Endothelial cell of umbilical vein (primary cell): ENCODE results near the gene CD79B. TPM values are rescaled to one million over a fixed set of nuclear protein-coding genes. Genes with fewer than 3 reads are reported as not detected.
"Not testable (repeated sequence)": the region's sequence is repeated elsewhere in the genome, so short reads cannot be mapped to it uniquely, and the experiment has no call there.

Experiments used
- BruUV-seq: library from RNA; stranded (reverse); fragments of 400-500 nt; replicated peaks from 2 replicates; lab custom pipeline; 2021; lab: Mats Ljungman, UMichigan
- CTCF ChIA-PET: fragments of 300-600, 350-600 bp; sonication (Branson Sonifier 250); formaldehyde crosslinking; loops from one replicate; lab custom pipeline; 2021; ENCODE audit warnings: antibody characterized with exemption, inconsistent platforms; lab: Charles Lee
- POLR2A ChIA-PET: fragments of 300-600, 350-600 bp; sonication (Branson Sonifier 250); formaldehyde crosslinking; loops from one replicate; lab custom pipeline; 2021; ENCODE audit warnings: antibody characterized with exemption, inconsistent platforms; lab: Charles Lee
- DNase-seq: peaks from one replicate; pipeline ENCODE4 v3.0.0-alpha.2; 2011; ENCODE audit warnings: low read depth, low spot score
- FAIRE-seq: peaks from 2 replicates; lab custom pipeline; 2011; peaks lifted over from hg19 to GRCh38; lab: Jason Lieb, UNC
- H2AFZ ChIP-seq: 2 replicates; pipeline ENCODE4 v1.6.0; 2012; ENCODE audit warnings: low read depth, low read length, control low read depth, inconsistent platforms
- H3K27ac ChIP-seq: 2 replicates; pipeline ENCODE4 v1.5.1; 2011; ENCODE audit warnings: low read depth, mild to moderate bottlenecking, control low read depth, low read length, moderate library complexity; ENCODE audit not compliant: insufficient read depth
- H3K27me3 ChIP-seq, 2 experiments: 2 replicates each; pipeline versions ENCODE4 v1.6.0 to v1.6.1; 2011; ENCODE audit warnings: low read length in 2 of 2, mixed read lengths in 1 of 2; ENCODE audit not compliant: control insufficient read depth in 2 of 2, insufficient read depth in 2 of 2
- H3K36me3 ChIP-seq, 2 experiments: 2 replicates in 1 of 2; 3 replicates in 1 of 2; pipeline ENCODE4 v1.5.1; 2011; ENCODE audit warnings: low read length in 2 of 2, mild to moderate bottlenecking in 1 of 2, moderate library complexity in 1 of 2; ENCODE audit not compliant: control insufficient read depth in 2 of 2, insufficient read depth in 2 of 2; ENCODE audit errors: extremely low read depth in 1 of 2
- H3K4me1 ChIP-seq: 3 replicates; pipeline ENCODE4 v1.5.1; 2011; ENCODE audit warnings: mild to moderate bottlenecking, low read length; ENCODE audit not compliant: control insufficient read depth, insufficient read depth; ENCODE audit errors: extremely low read depth
- H3K4me2 ChIP-seq: 2 replicates; pipeline ENCODE4 v1.6.1; 2011; ENCODE audit warnings: low read length, control low read depth, mixed read lengths; ENCODE audit not compliant: insufficient read depth
- H3K4me3 ChIP-seq, 3 experiments: fragments of 200-600 bp in 1 of 3; sonication (generic), shearing (Covaris generic) in 1 of 3; replicated peaks in 1 of 3; 2 replicates each; pipeline ENCODE4 v1.5.1; 2011 to 2016; ENCODE audit warnings: control low read depth in 3 of 3, low read length in 3 of 3, mild to moderate bottlenecking in 2 of 3, inconsistent platforms in 1 of 3, low read depth in 1 of 3, moderate library complexity in 1 of 3; ENCODE audit not compliant: insufficient read depth in 1 of 3
- H3K79me2 ChIP-seq: 2 replicates; pipeline ENCODE4 v1.6.0; 2012; ENCODE audit warnings: low read length, inconsistent platforms; ENCODE audit not compliant: control insufficient read depth, insufficient read depth
- H3K9ac ChIP-seq: replicated peaks from 2 replicates; pipeline ENCODE3; 2011; ENCODE audit warnings: low read length, control low read depth; ENCODE audit not compliant: insufficient read depth; ENCODE audit errors: extremely low read depth
- H3K9me1 ChIP-seq: replicated peaks from 3 replicates; pipeline ENCODE4 v1.6.0; 2011; ENCODE audit warnings: mild to moderate bottlenecking, low read length; ENCODE audit not compliant: control insufficient read depth, insufficient read depth; ENCODE audit errors: extremely low read depth
- H3K9me3 ChIP-seq: replicated peaks from 2 replicates; pipeline ENCODE4 v1.5.1; 2012; ENCODE audit warnings: low read length, inconsistent platforms; ENCODE audit not compliant: control insufficient read depth, insufficient read depth
- H4K20me1 ChIP-seq: replicated peaks from 2 replicates; pipeline ENCODE3; 2011; ENCODE audit warnings: mild to moderate bottlenecking, low read length; ENCODE audit not compliant: control insufficient read depth, insufficient read depth; ENCODE audit errors: extremely low read depth
- dilution Hi-C: fragments of 300-500 bp; cut with MboI; formaldehyde crosslinking; loops from one replicate; pipeline ENCODE4 v1.15.0; 2019; ENCODE audit warnings: low sequenced_read_pairs; ENCODE audit not compliant: extremely low pct_ligation_motif_present
- intact Hi-C: fragments of 100-400 bp; cut with micrococcal nuclease; formaldehyde crosslinking; loops from one replicate; pipeline ENCODE4 v1.10.0; 2022
- polyA plus RNA-seq, 4 experiments: library from polyadenylated mRNA; depleted of rRNA in 3 of 4; stranded (reverse) in 3 of 4; unstranded in 1 of 4; fragments of >200 nt; gene quantifications; 2 replicates each; pipeline versions ENCODE4 v1.2.1 to v1.2.3, GENCODE V29; 2011 to 2012; ENCODE audit warnings: missing spikeins in 1 of 4
- total RNA-seq: library from RNA; stranded (reverse); gene quantifications from 2 replicates; pipeline ENCODE4 v1.2.3, GENCODE V29; 2021

Gene CD79B
- total and polyA plus RNA-seq, 2 donors (not counting 3 experiments of a cell fraction or from before 2014, with no cell fraction given), result 2.1 to 3.9 TPM

DNA sequence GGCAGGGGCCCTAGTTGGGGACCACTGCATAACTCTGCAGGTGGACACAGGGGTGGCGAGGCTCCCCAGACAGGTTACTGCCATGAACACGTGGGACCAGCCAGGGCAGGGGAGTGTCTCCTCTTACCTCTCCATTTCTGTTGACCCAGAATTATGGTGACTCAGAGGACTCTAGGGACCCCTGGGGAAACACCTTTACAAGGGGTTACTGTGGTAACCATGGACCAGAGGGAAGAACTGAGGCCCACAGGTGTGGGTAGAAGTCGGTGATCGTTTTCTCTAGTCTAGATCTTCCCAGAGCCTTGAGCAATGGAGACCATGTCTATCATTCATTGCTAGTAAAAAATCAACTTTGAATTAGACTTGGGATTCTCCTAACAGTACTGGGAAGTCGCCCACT, 11.4 kb downstream of the CD79B start:
- H3K4me3 ChIP-seq, dilution Hi-C loops, H3K27me3 ChIP-seq, H3K79me2 ChIP-seq, H3K4me2 ChIP-seq, H3K9me1 ChIP-seq, H3K36me3 ChIP-seq, FAIRE-seq, H3K4me1 ChIP-seq, intact Hi-C loops, H3K9ac ChIP-seq, H4K20me1 ChIP-seq, H2AFZ ChIP-seq, DNase-seq, BruUV-seq, H3K9me3 ChIP-seq, POLR2A ChIA-PET, H3K27ac ChIP-seq: not testable (repeated sequence)
- CTCF ChIA-PET, result interaction anchor here (0.7 to 7.3 kb wide), 8 partner anchors 26 to 316 kb away, joined by 3 to 183 read pairs (median 56); no protein-coding TSS in a partner anchor

DNA sequence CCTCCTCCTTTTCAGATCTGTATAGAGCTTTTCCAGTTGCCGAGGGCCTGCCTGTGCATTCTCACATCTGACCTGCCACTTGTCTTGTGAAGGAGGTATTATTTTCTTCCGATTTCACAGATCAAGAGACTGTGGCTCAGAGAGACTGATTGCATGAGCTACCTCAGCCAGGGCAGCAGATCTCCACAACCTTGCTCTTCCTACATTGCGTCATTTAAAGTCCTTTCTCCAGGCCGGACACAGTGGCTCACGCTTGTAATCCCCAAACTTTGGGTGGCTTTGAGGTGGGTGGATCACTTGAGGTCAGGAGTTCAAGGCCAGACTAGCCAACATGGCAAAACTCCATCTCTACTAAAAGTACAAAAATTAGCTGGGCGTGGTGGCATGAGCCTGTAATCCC, 12.1 kb downstream of the CD79B start:
- H3K4me3 ChIP-seq, DNase-seq: not testable (repeated sequence)

More for the DNA sequence above, 12.1 kb downstream of the CD79B start:
- H3K27me3 ChIP-seq, FAIRE-seq, H3K4me2 ChIP-seq, dilution Hi-C loops, H2AFZ ChIP-seq, H4K20me1 ChIP-seq, H3K4me1 ChIP-seq, H3K79me2 ChIP-seq, H3K9ac ChIP-seq, H3K36me3 ChIP-seq, H3K9me3 ChIP-seq, H3K9me1 ChIP-seq, BruUV-seq, H3K27ac ChIP-seq, intact Hi-C loops: not testable (repeated sequence)
- POLR2A ChIA-PET, result interaction anchor here (1.0 to 1.4 kb wide), 2 partner anchors 80 to 211 kb away, joined by 3 to 5 read pairs; no protein-coding TSS in a partner anchor
- CTCF ChIA-PET, result interaction anchor here (0.7 to 7.3 kb wide), 39 partner anchors 8 to 382 kb away, joined by 3 to 183 read pairs (median 6); partner anchors contain the start of genes CD79B, ERN1, ICAM2 and PRR29
